GM19467 (cell line): ENCODE data around the gene RALGAPA2.

ENCODE experiments used
- ATAC-seq: cut with Tn5 transposase; IDR thresholded peaks from one replicate; pipeline ENCODE4 v1.9.1; 2021; ENCODE audit warnings: mild to moderate bottlenecking, moderate library complexity; ENCODE audit not compliant: unreplicated experiment

RALGAPA2 gene

DNA sequence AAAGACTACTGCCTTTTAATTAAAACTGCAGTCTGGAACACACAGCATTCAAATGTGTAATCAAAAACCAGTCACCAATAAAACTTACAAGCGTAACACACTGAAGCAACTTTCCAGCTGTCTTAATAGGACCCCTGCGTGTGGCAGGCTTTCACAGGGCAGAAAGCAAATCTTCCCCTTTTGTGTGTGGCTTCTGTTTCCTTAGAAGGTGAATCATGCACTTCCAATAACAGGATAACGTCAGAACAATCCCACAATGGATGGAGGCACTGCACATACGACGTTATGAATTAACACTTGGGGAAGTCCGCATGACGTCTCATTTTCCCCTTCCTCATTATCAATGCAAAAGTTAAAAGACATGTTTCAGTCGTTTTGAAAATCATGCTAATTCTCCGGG is 299.7 kb downstream of the RALGAPA2 start:
- ATAC-seq, result no peak

DNA sequence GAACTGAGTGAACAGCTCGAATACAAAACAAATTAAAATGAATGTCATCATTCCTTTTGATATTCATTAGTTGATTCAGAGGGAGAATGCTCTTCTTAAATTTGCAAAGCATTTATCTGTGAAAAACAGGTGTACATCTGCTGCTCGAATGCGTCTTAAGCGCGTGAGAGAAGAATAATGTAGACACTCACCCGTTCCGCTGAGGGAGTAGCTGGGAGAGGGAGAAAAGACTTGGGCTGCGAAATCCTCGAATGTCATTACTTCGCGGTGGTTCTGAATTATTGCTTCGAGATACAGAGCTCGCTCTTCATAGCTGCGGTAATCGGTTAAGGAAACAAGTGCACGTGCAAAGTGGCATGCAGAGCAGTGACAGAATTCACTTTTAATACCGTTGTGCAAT is 300.6 kb downstream of the RALGAPA2 start:
- no peak for ATAC-seq

- ATAC-seq, result no peak
Observed at GRCh38 chr20:20411402-20411801, 301.0 kb downstream of the RALGAPA2 start.

- ATAC-seq, result no peak
Observed at GRCh38 chr20:20410678-20411077, 301.8 kb downstream of the RALGAPA2 start.

DNA sequence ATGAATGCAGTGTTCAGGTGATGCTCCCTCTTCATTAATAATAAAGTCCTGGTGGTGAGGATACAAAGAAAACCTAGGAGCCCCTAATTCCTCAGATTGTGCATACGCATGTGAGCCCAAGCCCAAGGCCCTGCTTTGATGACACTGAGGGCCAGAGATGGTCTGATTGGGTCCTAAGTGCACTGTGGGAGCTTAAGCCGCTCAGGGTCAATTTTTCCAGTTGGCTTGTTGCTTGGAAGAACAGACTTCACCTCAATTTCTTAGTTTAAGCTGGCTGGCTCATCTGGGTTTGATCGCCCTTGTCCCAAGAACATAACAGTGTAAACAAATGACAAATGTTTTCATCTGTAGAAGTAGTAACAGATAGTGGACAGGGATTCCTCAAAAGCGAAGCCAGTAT is 303.1 kb downstream of the RALGAPA2 start:
- ATAC-seq, result no peak

DNA sequence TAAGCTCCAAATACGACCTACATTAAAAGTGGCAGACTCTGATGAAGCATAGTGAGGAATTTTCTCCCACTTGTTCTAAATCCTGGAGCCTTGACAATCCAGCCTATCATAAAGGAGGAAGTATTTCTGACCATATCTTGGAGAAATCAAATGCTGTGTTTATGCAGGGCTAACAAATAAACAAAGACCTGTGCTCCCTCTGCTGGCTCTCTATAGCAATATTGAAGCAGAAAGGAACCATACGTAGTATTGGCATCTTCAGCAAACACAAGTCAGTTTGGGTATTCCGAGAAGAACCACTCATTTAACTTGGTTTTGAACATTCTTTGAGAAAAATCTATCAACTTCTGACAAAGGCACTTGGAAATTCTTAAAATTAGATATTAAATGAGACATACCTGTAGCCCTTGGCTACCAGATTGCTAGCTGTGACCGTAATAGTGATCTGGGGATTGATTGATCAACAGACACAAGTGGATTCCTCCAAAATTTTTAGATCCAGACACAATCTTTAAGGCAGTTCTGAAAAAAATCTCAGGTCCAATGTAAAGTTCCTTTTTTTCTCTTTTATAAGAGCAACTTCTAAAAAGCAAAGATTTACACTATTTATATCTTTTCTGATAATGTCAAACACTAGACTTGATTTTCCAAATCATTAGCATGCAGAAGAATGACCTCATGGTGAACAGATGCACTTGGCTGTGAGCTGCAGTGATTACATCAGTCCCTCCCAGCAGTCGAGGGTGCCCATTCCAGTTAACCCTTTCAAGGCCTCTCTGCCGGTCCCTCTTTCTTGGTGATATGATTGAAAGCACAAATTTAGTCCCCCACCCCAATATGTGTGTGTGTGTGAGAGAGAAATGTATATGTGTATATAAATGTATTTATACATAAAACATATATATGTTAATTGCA is 304.3 kb downstream of the RALGAPA2 start:
- ATAC-seq, result no peak

GRCh38 chr20:20406306-20406705 is 306.1 kb downstream of the RALGAPA2 start:
- ATAC-seq, result no peak

GRCh38 chr20:20405623-20406022 is 306.8 kb downstream of the RALGAPA2 start:
- ATAC-seq, result no peak

DNA sequence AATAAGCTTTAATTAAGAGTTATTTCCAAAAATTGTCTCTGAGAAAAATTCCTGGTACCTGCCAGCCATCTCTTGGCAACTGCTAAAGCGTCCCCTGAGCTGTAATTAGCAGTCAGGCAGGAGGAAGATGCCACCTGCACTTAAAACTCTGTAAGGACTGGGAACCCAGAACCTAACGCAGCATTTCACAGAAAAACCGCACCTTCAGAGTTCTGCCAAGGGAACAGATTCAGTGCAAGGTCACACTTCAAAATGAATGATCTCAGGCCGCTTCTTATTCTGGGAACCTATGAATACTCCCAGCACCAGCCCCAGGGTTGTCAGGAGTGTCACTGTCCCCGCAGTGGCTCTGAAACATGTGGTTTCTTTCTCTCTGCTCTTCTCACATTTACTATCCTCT is 307.8 kb downstream of the RALGAPA2 start:
- ATAC-seq, result no peak

- ATAC-seq, result no peak
Observed at GRCh38 chr20:20401991-20402390, 310.5 kb downstream of the RALGAPA2 start.

DNA sequence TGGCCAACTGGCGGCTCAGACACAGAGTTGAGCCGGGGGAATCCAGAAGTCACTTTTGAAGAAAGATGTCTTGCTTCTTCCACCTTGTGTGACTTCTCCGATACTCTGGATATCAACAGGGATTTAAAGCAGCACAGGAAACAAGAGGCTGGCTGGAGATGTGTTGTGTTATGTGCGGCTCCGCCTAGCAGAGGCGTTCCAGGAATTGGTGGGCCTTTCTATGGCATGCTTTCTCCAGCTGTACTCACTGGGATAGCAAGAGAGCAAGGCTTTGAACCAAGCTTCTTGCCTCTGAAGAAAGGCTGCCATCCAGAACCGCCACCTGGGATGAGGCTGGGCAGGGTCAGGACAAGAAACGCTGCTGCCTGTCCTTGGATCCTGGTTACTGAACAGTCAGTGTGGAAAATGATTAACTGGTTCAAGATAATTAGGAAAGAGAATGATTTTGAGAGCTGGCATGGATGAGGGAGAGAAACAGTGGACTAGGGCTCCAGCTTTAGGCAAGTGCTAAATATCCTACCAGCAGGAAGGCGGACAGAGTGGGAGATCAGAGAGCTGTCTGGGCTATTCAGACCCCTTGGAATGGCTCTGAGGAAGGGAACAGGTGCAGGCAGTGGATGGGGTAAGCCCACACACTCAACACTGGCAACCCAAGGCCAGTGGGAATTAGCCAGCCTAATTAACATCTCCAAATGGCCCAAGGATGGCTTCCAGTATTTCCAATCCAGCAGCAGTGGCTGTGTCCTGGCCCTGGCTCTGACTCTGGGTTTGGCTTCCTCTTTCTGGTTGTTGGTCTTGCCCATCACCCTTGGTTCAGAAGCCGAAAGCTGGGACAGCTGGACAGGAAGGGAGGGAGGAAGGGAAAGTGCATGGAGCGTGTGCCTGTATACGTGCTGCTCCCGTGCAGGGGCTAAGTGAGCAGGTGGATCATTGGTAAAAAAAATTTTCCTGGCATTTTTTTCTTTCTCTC is 312.6 kb downstream of the RALGAPA2 start:
- no peak for ATAC-seq

- no peak for ATAC-seq
Observed at GRCh38 chr20:20398123-20398522, 314.3 kb downstream of the RALGAPA2 start.

DNA sequence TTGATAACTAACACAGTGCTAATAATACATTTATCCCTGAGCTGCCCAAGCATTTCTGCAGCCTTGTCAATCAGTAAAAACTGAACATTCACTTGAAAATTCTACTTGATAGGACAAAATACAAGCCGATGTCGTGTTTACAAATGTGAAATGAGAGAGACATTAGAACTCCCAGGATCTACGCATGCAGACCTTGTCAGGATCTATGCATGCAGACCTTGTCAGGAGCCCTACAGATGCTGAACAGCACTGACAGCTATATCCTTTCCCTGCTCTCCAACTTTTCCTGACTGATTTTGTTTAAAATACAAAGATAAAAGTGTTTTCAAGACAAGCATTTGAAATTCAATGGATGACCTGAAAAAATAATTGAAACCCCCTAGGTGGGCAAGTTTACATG is 315.6 kb downstream of the RALGAPA2 start:
- ATAC-seq, result no peak

- ATAC-seq, result no peak
Observed at GRCh38 chr20:20395903-20396568, 316.4 kb downstream of the RALGAPA2 start.

GRCh38 chr20:20395087-20395486 is 317.4 kb downstream of the RALGAPA2 start:
- ATAC-seq, result no peak

- no peak for ATAC-seq
Observed at GRCh38 chr20:20393207-20394120, 319.0 kb downstream of the RALGAPA2 start.

DNA sequence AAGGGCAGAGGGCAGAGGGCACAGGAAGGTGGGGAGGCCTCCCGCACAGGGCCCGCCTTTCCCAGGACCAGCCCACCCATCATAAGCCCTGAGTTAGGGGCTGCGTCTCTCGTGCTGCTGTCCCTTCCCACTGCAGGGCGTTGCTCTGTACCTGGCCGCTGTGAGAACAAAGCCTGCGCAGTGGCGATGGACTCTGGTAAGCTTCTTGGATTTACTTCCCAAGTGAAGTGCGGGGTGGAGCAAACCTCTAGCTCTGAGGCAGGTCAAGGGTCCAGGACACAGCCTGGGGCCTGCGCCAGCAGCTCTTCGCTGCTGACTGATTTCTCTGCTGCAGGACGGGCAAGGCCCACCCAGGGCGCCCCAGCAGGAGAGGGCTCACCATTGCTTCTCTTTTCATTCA is 320.7 kb downstream of the RALGAPA2 start:
- no peak for ATAC-seq

DNA sequence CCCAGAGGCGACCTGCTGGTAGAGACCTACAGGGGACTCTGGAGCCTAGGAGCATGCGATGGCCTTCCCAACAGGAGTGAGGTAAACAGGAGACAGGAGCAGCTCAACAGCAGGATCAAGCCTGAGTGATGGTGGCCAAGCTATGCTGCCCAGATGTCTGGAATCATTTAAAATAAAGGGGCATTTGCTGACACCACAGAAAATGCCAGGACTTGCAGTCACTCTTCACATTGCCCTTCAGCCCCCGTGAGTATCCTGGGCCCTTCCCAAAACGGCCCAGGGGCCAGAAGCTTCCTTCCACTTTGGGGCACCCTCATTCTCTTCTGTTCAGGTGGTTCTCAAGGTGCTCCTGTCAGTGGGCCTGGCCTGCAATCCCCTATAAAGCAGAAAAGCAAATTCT is 321.3 kb downstream of the RALGAPA2 start:
- ATAC-seq, result no peak

GRCh38 chr20:20390393-20390792 is 322.1 kb downstream of the RALGAPA2 start:
- no peak for ATAC-seq

- no peak for ATAC-seq
Observed at GRCh38 chr20:20386192-20386591, 326.3 kb downstream of the RALGAPA2 start.
